HepG2 (cell line): ENCODE results near the gene FOSB. TPM values are rescaled to one million over a fixed set of nuclear protein-coding genes. Genes with fewer than 3 reads are reported as not detected.

Source experiments
- FOSL2 ChIP-seq: sonication (generic); formaldehyde crosslinking; IDR thresholded peaks from 2 replicates; pipeline ENCODE4 v1.4.0; 2020; ENCODE audit warnings: missing genetic modification reagents
- GATAD1 ChIP-seq: IDR thresholded peaks from 2 replicates; pipeline ENCODE4 v1.6.1; 2016; ENCODE audit warnings: missing genetic modification reagents, missing compliant biosample characterization
- HIVEP1 ChIP-seq: sonication (generic); formaldehyde crosslinking; IDR thresholded peaks from 2 replicates; pipeline ENCODE4 v1.4.0; 2020; ENCODE audit warnings: mild to moderate bottlenecking, missing genetic modification reagents
- HNF4G ChIP-seq, 2 experiments: sonication (generic) in 1 of 2; formaldehyde crosslinking in 1 of 2; IDR thresholded peaks; 2 replicates each; pipeline versions ENCODE4 v1.4.0 to v1.6.1; 2011 to 2020; ENCODE audit warnings: borderline replicate concordance in 2 of 2, low read depth in 2 of 2, mild to moderate bottlenecking in 2 of 2, low read length in 1 of 2, missing genetic modification reagents in 1 of 2, moderate library complexity in 1 of 2
- HNRNPLL ChIP-seq: fragments of 200-400 bp; formaldehyde crosslinking; IDR thresholded peaks from 2 replicates; pipeline ENCODE4 v1.6.1; 2017; ENCODE audit warnings: mild to moderate bottlenecking, low read depth, low read length; ENCODE audit not compliant: poor library complexity, severe bottlenecking
- HOXA3 ChIP-seq: sonication (generic); formaldehyde crosslinking; IDR thresholded peaks from 2 replicates; pipeline ENCODE4 v1.5.0; 2020; ENCODE audit warnings: missing genetic modification reagents
- KLF13 ChIP-seq: sonication (generic); formaldehyde crosslinking; IDR thresholded peaks from 2 replicates; pipeline ENCODE4 v1.4.0; 2020; ENCODE audit warnings: mild to moderate bottlenecking, missing genetic modification reagents
- PHF21A ChIP-seq: sonication (generic); formaldehyde crosslinking; IDR thresholded peaks from 2 replicates; pipeline ENCODE4 v1.5.0; 2020; ENCODE audit warnings: mild to moderate bottlenecking, missing genetic modification reagents
- POLR2A ChIP-seq, 2 experiments: IDR thresholded peaks; 2 replicates each; pipeline ENCODE4 v1.6.1; 2011; ENCODE audit warnings: low read depth in 2 of 2, low read length in 2 of 2, mild to moderate bottlenecking in 1 of 2, moderate library complexity in 1 of 2; ENCODE audit not compliant: insufficient read depth in 1 of 2
- REXO4 ChIP-seq: sonication (generic); formaldehyde crosslinking; IDR thresholded peaks from 2 replicates; pipeline ENCODE4 v1.8.0; 2022; ENCODE audit warnings: missing genetic modification reagents, mild to moderate bottlenecking, borderline replicate concordance
- RNF2 ChIP-seq: fragments of 450-650 bp; conservative IDR thresholded peaks from 2 replicates; pipeline ENCODE4 v1.6.1; 2016; ENCODE audit warnings: low read depth
- SOX13 ChIP-seq, 3 experiments: fragments of 450-650 bp in 1 of 3; sonication (generic) in 1 of 3; formaldehyde crosslinking in 1 of 3; IDR thresholded peaks in 2 of 3; conservative IDR thresholded peaks in 1 of 3; 2 replicates each; pipeline versions ENCODE4 v1.5.0 to v1.6.1; 2016 to 2020; ENCODE audit warnings: antibody characterized with exemption in 1 of 3, mild to moderate bottlenecking in 1 of 3, missing compliant biosample characterization in 1 of 3, missing genetic modification reagents in 1 of 3, moderate library complexity in 1 of 3
- TBP ChIP-seq: sonication (generic); formaldehyde crosslinking; IDR thresholded peaks from 2 replicates; pipeline ENCODE4 v1.5.0; 2020; ENCODE audit warnings: missing genetic modification reagents
- TP53 ChIP-seq: sonication (generic); formaldehyde crosslinking; conservative IDR thresholded peaks from 2 replicates; pipeline ENCODE4 v1.4.0; 2020; ENCODE audit warnings: missing genetic modification reagents
- YY1 ChIP-seq: IDR thresholded peaks from 2 replicates; pipeline ENCODE4 v1.6.1; 2011; ENCODE audit warnings: low read length, low read depth, moderate library complexity, mild to moderate bottlenecking; ENCODE audit not compliant: insufficient read depth, insufficient replicate concordance
- ZFP36L2 ChIP-seq: sonication (generic); formaldehyde crosslinking; IDR thresholded peaks from 2 replicates; pipeline ENCODE4 v1.4.0; 2020; ENCODE audit warnings: missing genetic modification reagents
- ZFX ChIP-seq: sonication (generic); formaldehyde crosslinking; IDR thresholded peaks from 2 replicates; pipeline ENCODE4 v1.4.0; 2020; ENCODE audit warnings: mild to moderate bottlenecking, low read depth, missing genetic modification reagents, moderate library complexity
- ZNF180 ChIP-seq: sonication (generic); formaldehyde crosslinking; IDR thresholded peaks from 2 replicates; pipeline ENCODE4 v1.4.0; 2020; ENCODE audit warnings: low read depth, missing genetic modification reagents, borderline replicate concordance
- ZNF720 ChIP-seq: sonication (generic); formaldehyde crosslinking; IDR thresholded peaks from 2 replicates; pipeline ENCODE4 v1.4.0; 2020; ENCODE audit warnings: missing genetic modification reagents
- polyA plus RNA-seq, 8 experiments: library from polyadenylated mRNA; depleted of rRNA in 3 of 8; stranded (reverse) in 7 of 8; unstranded in 1 of 8; fragments of >200 nt; fragmentation: Illumina TruSeq in 4 of 8; extraction: Trizol in 4 of 8; gene quantifications; 2 replicates each; pipeline versions ENCODE4 v1.2.1 to v1.2.3, GENCODE V29; 2011 to 2016; ENCODE audit warnings: low read depth in 4 of 8, missing spikeins in 1 of 8, mixed read lengths in 1 of 8; ENCODE audit not compliant: insufficient read depth in 1 of 8
- total RNA-seq, 5 experiments: library from RNA; depleted of rRNA; stranded (reverse); fragments of >200 nt; fragmentation: Illumina TruSeq; extraction: Trizol; gene quantifications; 2 replicates each; pipeline ENCODE4 v1.2.3, GENCODE V29; 2016; ENCODE audit warnings: low read depth in 1 of 5
- TF ChIP-seq, protein P1 (sequence below): IDR thresholded peaks from 2 replicates; pipeline ENCODE4 v1.6.1; 2016
- TF ChIP-seq, protein P2 (sequence below): sonication (generic); formaldehyde crosslinking; IDR thresholded peaks from 2 replicates; pipeline ENCODE4 v1.4.0; 2020; ENCODE audit warnings: missing genetic modification reagents
- TF ChIP-seq, protein P3 (sequence below): sonication (generic); IDR thresholded peaks from 2 replicates; pipeline ENCODE4 v1.6.1; 2016; ENCODE audit warnings: low read depth, borderline replicate concordance

The FOSB gene
- total and polyA plus RNA-seq, 2 of the 13 experiments (the other 11 are each of a cell fraction or from before 2014, with no cell fraction given), result 2.8 to 6.0 TPM

DNA sequence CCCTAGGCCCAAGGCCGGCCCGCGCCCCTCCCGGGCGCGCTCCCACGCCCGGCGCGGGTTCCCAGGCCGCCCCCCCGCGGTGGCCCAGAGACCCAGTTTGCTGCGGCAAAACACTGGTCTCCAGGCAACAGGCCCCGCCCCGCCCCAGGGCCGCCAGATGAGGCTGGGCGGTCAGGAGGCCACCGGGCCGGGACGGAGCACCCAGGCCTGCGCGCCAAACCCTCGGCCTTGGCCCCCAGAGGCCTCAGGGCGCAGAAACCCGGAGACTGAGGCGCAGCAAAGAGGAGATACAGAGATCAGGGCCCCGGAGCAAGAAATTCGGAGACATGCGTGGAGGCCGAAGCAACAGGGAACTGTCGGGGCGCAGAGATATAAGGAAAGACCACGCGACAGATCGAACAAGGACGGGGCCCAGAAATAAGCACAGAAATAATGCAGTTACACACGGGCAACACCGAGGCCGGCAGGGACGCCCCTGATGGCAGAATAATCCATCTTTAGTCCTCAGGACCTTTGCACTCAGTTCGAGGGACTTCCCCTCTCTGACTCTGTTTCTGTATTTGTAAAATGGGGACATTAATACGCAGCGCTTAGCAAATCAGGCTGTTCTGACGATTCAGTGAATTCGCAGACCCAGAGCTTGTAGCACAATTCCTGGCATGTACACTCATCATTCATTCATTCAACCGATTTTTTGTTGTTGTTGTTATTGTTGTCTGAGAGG is 23.3 kb upstream of the FOSB start (continued):
- TF ChIP-seq TP53 (CRISPR knock-in tag) (no peak), POLR2A (IDR thresholded peaks at IDR 0.05; ENCODE audit: insufficient read depth in 1 of 2, low read depth in 2 of 2, low read length in 2 of 2) (peak in 1 of 2 experiments; percentile 23; a peak in 1 of 4 replicates), YY1 (peak; percentile 22), RNF2 (0 out of 2 replicates have a peak, but pooled peaks have one; percentile 48), TBP (no peak), HNF4G (IDR thresholded peaks at IDR 0.05; ENCODE audit: borderline replicate concordance, low read depth, low read length) (peak; percentile 8; the same call in 1 of the 2 replicates), HNF4G (CRISPR knock-in tag; IDR thresholded peaks at IDR 0.05; ENCODE audit: borderline replicate concordance, low read depth) (no peak; the same call in 1 of the 2 replicates), ZFX (CRISPR knock-in tag) (peak; percentile 92), HOXA3 (CRISPR knock-in tag) (peak; percentile 54; the same call in 1 of the 2 replicates), ZFP36L2 (no peak), KLF13 (CRISPR knock-in tag) (no peak), HIVEP1 (CRISPR knock-in tag) (peak; percentile 4; the same call in 1 of the 2 replicates), REXO4 (no peak), ZNF180 (CRISPR knock-in tag) (no peak), SOX13 (IDR thresholded peaks at IDR 0.05) (no peak), SOX13 (CRISPR knock-in tag; conservative IDR thresholded peaks at IDR 0.05 in 1 of 2, IDR thresholded peaks at IDR 0.05 in 1 of 2) (peak in 1 of 2 experiments; percentile 79; a peak in 2 of 4 replicates), GATAD1 (CRISPR knock-in tag) (no peak), PHF21A (CRISPR knock-in tag) (peak; percentile 68), HNRNPLL (peak; percentile 92), ZNF720 (CRISPR knock-in tag) (no peak), FOSL2 (CRISPR knock-in tag) (peak; percentile 32; the same call in 1 of the 2 replicates)
- TF ChIP-seq, protein P1, sequence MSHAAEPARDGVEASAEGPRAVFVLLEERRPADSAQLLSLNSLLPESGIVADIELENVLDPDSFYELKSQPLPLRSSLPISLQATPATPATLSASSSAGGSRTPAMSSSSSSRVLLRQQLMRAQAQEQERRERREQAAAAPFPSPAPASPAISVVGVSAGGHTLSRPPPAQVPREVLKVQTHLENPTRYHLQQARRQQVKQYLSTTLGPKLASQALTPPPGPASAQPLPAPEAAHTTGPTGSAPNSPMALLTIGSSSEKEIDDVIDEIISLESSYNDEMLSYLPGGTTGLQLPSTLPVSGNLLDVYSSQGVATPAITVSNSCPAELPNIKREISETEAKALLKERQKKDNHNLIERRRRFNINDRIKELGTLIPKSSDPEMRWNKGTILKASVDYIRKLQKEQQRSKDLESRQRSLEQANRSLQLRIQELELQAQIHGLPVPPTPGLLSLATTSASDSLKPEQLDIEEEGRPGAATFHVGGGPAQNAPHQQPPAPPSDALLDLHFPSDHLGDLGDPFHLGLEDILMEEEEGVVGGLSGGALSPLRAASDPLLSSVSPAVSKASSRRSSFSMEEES, result no peak
- TF ChIP-seq, protein P2, sequence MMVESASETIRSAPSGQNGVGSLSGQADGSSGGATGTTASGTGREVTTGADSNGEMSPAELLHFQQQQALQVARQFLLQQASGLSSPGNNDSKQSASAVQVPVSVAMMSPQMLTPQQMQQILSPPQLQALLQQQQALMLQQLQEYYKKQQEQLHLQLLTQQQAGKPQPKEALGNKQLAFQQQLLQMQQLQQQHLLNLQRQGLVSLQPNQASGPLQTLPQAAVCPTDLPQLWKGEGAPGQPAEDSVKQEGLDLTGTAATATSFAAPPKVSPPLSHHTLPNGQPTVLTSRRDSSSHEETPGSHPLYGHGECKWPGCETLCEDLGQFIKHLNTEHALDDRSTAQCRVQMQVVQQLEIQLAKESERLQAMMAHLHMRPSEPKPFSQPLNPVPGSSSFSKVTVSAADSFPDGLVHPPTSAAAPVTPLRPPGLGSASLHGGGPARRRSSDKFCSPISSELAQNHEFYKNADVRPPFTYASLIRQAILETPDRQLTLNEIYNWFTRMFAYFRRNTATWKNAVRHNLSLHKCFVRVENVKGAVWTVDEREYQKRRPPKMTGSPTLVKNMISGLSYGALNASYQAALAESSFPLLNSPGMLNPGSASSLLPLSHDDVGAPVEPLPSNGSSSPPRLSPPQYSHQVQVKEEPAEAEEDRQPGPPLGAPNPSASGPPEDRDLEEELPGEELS (CRISPR knock-in tag), result 0 out of 2 replicates have a peak, but pooled peaks have one; percentile 9
- TF ChIP-seq, protein P3, sequence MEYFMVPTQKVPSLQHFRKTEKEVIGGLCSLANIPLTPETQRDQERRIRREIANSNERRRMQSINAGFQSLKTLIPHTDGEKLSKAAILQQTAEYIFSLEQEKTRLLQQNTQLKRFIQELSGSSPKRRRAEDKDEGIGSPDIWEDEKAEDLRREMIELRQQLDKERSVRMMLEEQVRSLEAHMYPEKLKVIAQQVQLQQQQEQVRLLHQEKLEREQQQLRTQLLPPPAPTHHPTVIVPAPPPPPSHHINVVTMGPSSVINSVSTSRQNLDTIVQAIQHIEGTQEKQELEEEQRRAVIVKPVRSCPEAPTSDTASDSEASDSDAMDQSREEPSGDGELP, result peak; percentile 60; the same call in 1 of the 2 replicates
- TF ChIP-seq, all 625 proteins: peak for 116
